Stimulated activated CD8-positive, alpha-beta memory T cell treated with anti-CD3 and anti-CD28 coated beads, Interleukin-2, amount 100 ng/mL, for 1 hour (primary cell): Measurements from ENCODE around the gene ITGA11.

Experiments used
- DNase-seq, 2 donors: peaks; one replicate each; pipeline ENCODE4 v3.0.0-alpha.2; 2020; ENCODE audit warnings: low read depth in 2 of 2

Gene ITGA11

GRCh38 chr15:68332266-68332665 lies 99.7 kb downstream of the ITGA11 start:
- DNase-seq, result no peak

GRCh38 chr15:68330901-68331300 lies 101.1 kb downstream of the ITGA11 start:
- DNase-seq, result no peak

GRCh38 chr15:68330416-68330815 lies 101.5 kb downstream of the ITGA11 start:
- DNase-seq, result no peak

GRCh38 chr15:68328964-68329363 lies 103.0 kb downstream of the ITGA11 start:
- no peak for DNase-seq

- DNase-seq, result no peak
Observed at GRCh38 chr15:68328443-68328842, 103.5 kb downstream of the ITGA11 start.

- DNase-seq, result no peak
Observed at GRCh38 chr15:68326711-68327354, 105.1 kb downstream of the ITGA11 start.

GRCh38 chr15:68325726-68326125 lies 106.2 kb downstream of the ITGA11 start:
- DNase-seq, result no peak

GRCh38 chr15:68322796-68323195 lies 109.2 kb downstream of the ITGA11 start:
- no peak for DNase-seq

GRCh38 chr15:68321229-68321628 lies 110.7 kb downstream of the ITGA11 start:
- no peak for DNase-seq

GRCh38 chr15:68319997-68320396 lies 112.0 kb downstream of the ITGA11 start:
- DNase-seq, result no peak

GRCh38 chr15:68318931-68319909 lies 112.7 kb downstream of the ITGA11 start:
- DNase-seq, result no peak

- no peak for DNase-seq
Observed at GRCh38 chr15:68318008-68318835, 113.7 kb downstream of the ITGA11 start.

- DNase-seq, result no peak
Observed at GRCh38 chr15:68317281-68318007, 114.5 kb downstream of the ITGA11 start.

GRCh38 chr15:68316061-68316804 lies 115.7 kb downstream of the ITGA11 start:
- DNase-seq, result no peak

GRCh38 chr15:68315495-68316031 lies 116.4 kb downstream of the ITGA11 start:
- DNase-seq, result no peak

GRCh38 chr15:68315035-68315434 lies 116.9 kb downstream of the ITGA11 start:
- no peak for DNase-seq

GRCh38 chr15:68314563-68314962 lies 117.4 kb downstream of the ITGA11 start:
- no peak for DNase-seq

GRCh38 chr15:68313501-68314410 lies 118.2 kb downstream of the ITGA11 start:
- no peak for DNase-seq

GRCh38 chr15:68312701-68313204 lies 119.2 kb downstream of the ITGA11 start:
- DNase-seq, result no peak
